ENCODE measurements around the gene LDLRAD3.

DNA sequence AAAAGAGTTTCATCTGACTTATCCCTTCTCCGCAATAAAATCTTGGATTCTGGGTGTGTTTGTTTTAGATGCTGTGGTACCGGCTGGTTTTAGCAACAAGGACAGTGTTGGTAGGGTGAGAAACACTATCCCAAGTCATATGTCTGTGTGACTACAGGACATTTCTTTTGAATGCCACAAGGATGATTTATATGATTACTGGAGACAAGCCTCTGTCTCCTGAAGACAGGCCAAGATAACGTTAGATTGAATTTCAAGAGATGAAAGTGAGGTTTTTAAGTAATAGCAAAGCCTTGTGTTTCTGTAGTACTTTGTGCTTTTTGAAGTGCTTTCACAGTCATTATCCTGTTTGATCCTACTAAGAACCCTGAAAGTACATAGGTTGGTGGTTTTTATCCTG lies 243.8 kb downstream of the LDLRAD3 start:
- TF ChIP-seq, protein P1, sequence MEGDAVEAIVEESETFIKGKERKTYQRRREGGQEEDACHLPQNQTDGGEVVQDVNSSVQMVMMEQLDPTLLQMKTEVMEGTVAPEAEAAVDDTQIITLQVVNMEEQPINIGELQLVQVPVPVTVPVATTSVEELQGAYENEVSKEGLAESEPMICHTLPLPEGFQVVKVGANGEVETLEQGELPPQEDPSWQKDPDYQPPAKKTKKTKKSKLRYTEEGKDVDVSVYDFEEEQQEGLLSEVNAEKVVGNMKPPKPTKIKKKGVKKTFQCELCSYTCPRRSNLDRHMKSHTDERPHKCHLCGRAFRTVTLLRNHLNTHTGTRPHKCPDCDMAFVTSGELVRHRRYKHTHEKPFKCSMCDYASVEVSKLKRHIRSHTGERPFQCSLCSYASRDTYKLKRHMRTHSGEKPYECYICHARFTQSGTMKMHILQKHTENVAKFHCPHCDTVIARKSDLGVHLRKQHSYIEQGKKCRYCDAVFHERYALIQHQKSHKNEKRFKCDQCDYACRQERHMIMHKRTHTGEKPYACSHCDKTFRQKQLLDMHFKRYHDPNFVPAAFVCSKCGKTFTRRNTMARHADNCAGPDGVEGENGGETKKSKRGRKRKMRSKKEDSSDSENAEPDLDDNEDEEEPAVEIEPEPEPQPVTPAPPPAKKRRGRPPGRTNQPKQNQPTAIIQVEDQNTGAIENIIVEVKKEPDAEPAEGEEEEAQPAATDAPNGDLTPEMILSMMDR (conservative IDR thresholded peaks at IDR 0.05; ENCODE audit: low read depth, low read length), result no peak
- no peak for TF ChIP-seq EZH2 (IDR thresholded peaks at IDR 0.05; ENCODE audit: low read length, unreplicated experiment)
- TF ChIP-seq EZH2phosphoT487 (IDR thresholded peaks at IDR 0.05; ENCODE audit: borderline replicate concordance, low read length), result no peak

Data from PC-3 (cell line).